ENCODE results near the gene AKR1C3.

The AKR1C3 gene

DNA sequence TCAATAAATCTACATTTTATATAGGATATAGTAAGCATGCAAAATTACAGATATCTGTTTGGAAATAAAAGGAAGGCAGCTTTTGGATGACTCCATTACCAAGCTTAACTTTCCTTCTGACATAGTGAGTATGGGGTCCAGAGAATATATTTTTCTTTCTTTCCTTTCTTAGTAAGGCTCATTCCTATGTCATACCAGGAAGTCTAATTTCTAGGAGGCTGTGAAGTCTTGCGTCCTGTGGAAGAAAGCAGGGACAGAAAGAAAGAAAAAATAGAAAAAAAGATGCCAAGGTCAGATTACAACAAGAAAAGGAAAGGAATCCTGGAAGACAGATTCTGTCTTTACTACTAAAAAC lies 54.4 kb downstream of the AKR1C3 start:
- Histone ChIP-seq H3K27ac (ENCODE audit: low read depth, low read length) (no peak overlapping the region), H3K36me3 (ENCODE audit: control insufficient read depth, insufficient read depth, low read length) (no peaks in the 10 kb centered on the region), H3K9ac (ENCODE audit: low read length) (no peak overlapping the region)

DNA sequence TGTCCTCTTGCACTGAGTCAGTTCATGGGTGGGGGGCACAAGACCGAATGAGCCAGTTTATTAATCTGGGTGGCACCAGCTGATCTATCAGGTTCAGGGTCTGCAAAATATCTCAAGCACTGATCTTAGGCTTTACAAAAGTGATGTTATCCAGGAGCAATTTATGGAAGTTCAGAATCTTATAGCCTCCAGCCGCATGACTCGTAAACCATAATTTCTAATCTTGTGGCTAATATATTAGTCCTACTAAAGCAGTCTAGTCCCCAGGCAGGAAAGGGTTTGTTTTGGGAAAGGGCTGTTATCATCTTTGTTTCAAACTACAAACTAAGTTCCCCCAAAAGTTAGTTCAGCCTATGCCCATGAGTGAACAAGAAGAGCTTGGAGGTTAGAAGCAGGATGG lies 56.9 kb downstream of the AKR1C3 start:
- Histone ChIP-seq H3K27me3 (ENCODE audit: control insufficient read depth, insufficient read depth, low read length) (no peaks in the 10 kb centered on the region), H3K4me3 (ENCODE audit: low read length) (no peak overlapping the region), H3K36me3 (ENCODE audit: control insufficient read depth, insufficient read depth, low read length) (no peaks in the 10 kb centered on the region), H3K9ac (ENCODE audit: low read length) (no peak overlapping the region), H3K4me1 (ENCODE audit: control insufficient read depth, insufficient read depth, low read length) (no peaks in the 10 kb centered on the region), H3K27ac (ENCODE audit: low read depth, low read length) (no peak overlapping the region)

More for the DNA sequence above, 54.4 kb downstream of the AKR1C3 start:
- no peaks in the 10 kb centered on the region for H3K4me1 ChIP-seq (ENCODE audit: control insufficient read depth, insufficient read depth, low read length)
- H3K27me3 ChIP-seq (ENCODE audit: control insufficient read depth, insufficient read depth, low read length), result no peaks in the 10 kb centered on the region
- no peak overlapping the region for H3K4me3 ChIP-seq (ENCODE audit: low read length)

- no peaks in the 10 kb centered on the region for H3K36me3 ChIP-seq (ENCODE audit: control insufficient read depth, insufficient read depth, low read length)
- H3K27me3 ChIP-seq (ENCODE audit: control insufficient read depth, insufficient read depth, low read length), result no peaks in the 10 kb centered on the region
- H3K9ac ChIP-seq (ENCODE audit: low read length), result no peak overlapping the region
- no peak overlapping the region for H3K27ac ChIP-seq (ENCODE audit: low read depth, low read length)
- H3K4me1 ChIP-seq (ENCODE audit: control insufficient read depth, insufficient read depth, low read length), result no peaks in the 10 kb centered on the region
- no peak overlapping the region for H3K4me3 ChIP-seq (ENCODE audit: low read length)
These were observed 61.7 kb downstream of the AKR1C3 start for GRCh38 chr10:5155951-5156350.

Data from rectal smooth muscle tissue (tissue), 1 donor.